A673 (cell line): ENCODE measurements around the gene PRRC2B. TPM values are rescaled to one million over a fixed set of nuclear protein-coding genes. Genes with fewer than 3 reads are reported as not detected.

ENCODE experiments used
- BruUV-seq: library from RNA; stranded (reverse); fragments of 400-500 nt; replicated peaks from 2 replicates; lab custom pipeline; 2021; lab: Mats Ljungman, UMichigan
- CTCF ChIA-PET: fragments of 300-600 bp; sonication (Branson Sonifier 250); formaldehyde crosslinking; loops from one replicate; lab custom pipeline; 2022; ENCODE audit warnings: antibody characterized with exemption; lab: Charles Lee
- POLR2A ChIA-PET: fragments of 300-600 bp; sonication (Branson Sonifier 250); formaldehyde crosslinking; loops from one replicate; lab custom pipeline; 2022; ENCODE audit warnings: antibody characterized with exemption; ENCODE audit not compliant: low non-redundant PET; lab: Charles Lee
- DNase-seq: peaks from one replicate; pipeline ENCODE4 v3.0.0-alpha.2; 2015; ENCODE audit warnings: low spot score
- H3K27ac ChIP-seq: fragments of 200-600 bp; sonication (generic); 2 replicates; pipeline ENCODE4 v1.5.1; 2016; ENCODE audit warnings: mixed run types, low read depth, mild to moderate bottlenecking, mixed read lengths, antibody characterized with exemption, low read length; ENCODE audit not compliant: poor library complexity, severe bottlenecking
- H3K27me3 ChIP-seq: fragments of 200-600 bp; sonication (generic); replicated peaks from 2 replicates; pipeline ENCODE4 v1.6.1; 2017; ENCODE audit warnings: mixed run types, low read depth, mild to moderate bottlenecking, mixed read lengths, antibody characterized with exemption, low read length; ENCODE audit not compliant: insufficient read depth, poor library complexity
- H3K36me3 ChIP-seq: fragments of 200-600 bp; sonication (generic); 2 replicates; pipeline ENCODE4 v1.6.1; 2016; ENCODE audit warnings: mixed run types, mild to moderate bottlenecking, mixed read lengths, antibody characterized with exemption, low read length; ENCODE audit not compliant: insufficient read depth, poor library complexity, severe bottlenecking
- H3K4me1 ChIP-seq: fragments of 200-600 bp; sonication (generic); 2 replicates; pipeline ENCODE4 v1.6.1; 2017; ENCODE audit warnings: mixed run types, mild to moderate bottlenecking, mixed read lengths, antibody characterized with exemption, low read length; ENCODE audit not compliant: insufficient read depth, poor library complexity, severe bottlenecking
- H3K4me3 ChIP-seq: fragments of 200-600 bp; sonication (generic); 2 replicates; pipeline ENCODE4 v1.5.1; 2016; ENCODE audit warnings: low read depth, mixed run types, mild to moderate bottlenecking, mixed read lengths, low read length; ENCODE audit not compliant: poor library complexity, severe bottlenecking
- H3K9me3 ChIP-seq: fragments of 200-600 bp; sonication (generic); 2 replicates; pipeline ENCODE4 v1.6.1; 2016; ENCODE audit warnings: mixed run types, low read depth, mild to moderate bottlenecking, mixed read lengths, antibody characterized with exemption, low read length; ENCODE audit not compliant: poor library complexity, severe bottlenecking
- EZH2 ChIP-seq: fragments of 200-600 bp; sonication (generic); IDR thresholded peaks from 2 replicates; pipeline ENCODE4 v1.6.1; 2017; ENCODE audit warnings: borderline replicate concordance, low read depth, mild to moderate bottlenecking, mixed read lengths, antibody characterized with exemption, low read length; ENCODE audit not compliant: poor library complexity, severe bottlenecking
- intact Hi-C: fragments of 100-400 bp; cut with micrococcal nuclease; formaldehyde crosslinking; loops from one replicate; pipeline ENCODE4 v1.10.0; 2022; ENCODE audit not compliant: unreplicated experiment
- total RNA-seq: library from RNA; stranded (reverse); gene quantifications from 2 replicates; pipeline ENCODE4 v1.2.3, GENCODE V29; 2021
- TF ChIP-seq, protein P1 (sequence below): fragments of 300-800, 200-600 bp; sonication (generic); conservative IDR thresholded peaks from 2 replicates; pipeline ENCODE4 v1.5.1; 2017; ENCODE audit warnings: low read depth, mild to moderate bottlenecking, antibody characterized with exemption, low read length, moderate library complexity, mixed read lengths

PRRC2B gene
- total RNA-seq, 1 experiment from 2014 or later: 317 TPM

DNA sequence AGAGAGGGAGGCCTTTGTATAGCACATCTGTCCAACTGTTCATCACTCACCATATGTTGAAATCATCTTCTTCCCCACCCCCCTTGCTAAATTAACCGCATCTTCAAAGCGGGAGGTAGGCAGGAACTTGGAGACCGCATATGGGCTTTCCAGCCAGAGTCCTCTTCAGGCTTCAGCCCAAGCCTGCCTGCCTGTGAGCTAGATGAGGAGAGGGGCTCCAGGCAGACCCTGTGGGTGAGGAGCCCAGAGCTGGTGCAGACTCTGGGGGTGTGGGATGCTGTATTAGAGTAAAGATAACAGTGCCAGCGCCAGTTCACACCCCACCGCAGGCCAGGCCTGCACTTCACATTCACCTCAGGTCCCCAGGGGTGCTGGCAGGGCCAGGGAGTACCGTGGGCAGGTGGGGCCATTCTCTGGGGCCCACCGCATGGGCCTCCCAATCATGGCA, 16.2 kb downstream of the PRRC2B start:
- no peak for DNase-seq
- Histone ChIP-seq H3K9me3 (no peaks in the 10 kb centered on the region), H3K36me3 (no peaks in the 10 kb centered on the region), H3K4me1 (peaks cover 42% of the 10 kb centered on the region), H3K27ac (no peak overlapping the region), H3K4me3 (no peak overlapping the region), H3K27me3 (no peaks in the 10 kb centered on the region)
- intact Hi-C loops: no loop called here
- BruUV-seq: no TSS peak
- ChIA-PET CTCF (no interaction called here), POLR2A (interaction anchor here (0.7 kb wide), 1 partner anchor 46 kb away, joined by 3 read pairs; no protein-coding TSS in a partner anchor)
- TF ChIP-seq, protein P1, sequence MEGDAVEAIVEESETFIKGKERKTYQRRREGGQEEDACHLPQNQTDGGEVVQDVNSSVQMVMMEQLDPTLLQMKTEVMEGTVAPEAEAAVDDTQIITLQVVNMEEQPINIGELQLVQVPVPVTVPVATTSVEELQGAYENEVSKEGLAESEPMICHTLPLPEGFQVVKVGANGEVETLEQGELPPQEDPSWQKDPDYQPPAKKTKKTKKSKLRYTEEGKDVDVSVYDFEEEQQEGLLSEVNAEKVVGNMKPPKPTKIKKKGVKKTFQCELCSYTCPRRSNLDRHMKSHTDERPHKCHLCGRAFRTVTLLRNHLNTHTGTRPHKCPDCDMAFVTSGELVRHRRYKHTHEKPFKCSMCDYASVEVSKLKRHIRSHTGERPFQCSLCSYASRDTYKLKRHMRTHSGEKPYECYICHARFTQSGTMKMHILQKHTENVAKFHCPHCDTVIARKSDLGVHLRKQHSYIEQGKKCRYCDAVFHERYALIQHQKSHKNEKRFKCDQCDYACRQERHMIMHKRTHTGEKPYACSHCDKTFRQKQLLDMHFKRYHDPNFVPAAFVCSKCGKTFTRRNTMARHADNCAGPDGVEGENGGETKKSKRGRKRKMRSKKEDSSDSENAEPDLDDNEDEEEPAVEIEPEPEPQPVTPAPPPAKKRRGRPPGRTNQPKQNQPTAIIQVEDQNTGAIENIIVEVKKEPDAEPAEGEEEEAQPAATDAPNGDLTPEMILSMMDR: no peak
- TF ChIP-seq EZH2: no peak

DNA sequence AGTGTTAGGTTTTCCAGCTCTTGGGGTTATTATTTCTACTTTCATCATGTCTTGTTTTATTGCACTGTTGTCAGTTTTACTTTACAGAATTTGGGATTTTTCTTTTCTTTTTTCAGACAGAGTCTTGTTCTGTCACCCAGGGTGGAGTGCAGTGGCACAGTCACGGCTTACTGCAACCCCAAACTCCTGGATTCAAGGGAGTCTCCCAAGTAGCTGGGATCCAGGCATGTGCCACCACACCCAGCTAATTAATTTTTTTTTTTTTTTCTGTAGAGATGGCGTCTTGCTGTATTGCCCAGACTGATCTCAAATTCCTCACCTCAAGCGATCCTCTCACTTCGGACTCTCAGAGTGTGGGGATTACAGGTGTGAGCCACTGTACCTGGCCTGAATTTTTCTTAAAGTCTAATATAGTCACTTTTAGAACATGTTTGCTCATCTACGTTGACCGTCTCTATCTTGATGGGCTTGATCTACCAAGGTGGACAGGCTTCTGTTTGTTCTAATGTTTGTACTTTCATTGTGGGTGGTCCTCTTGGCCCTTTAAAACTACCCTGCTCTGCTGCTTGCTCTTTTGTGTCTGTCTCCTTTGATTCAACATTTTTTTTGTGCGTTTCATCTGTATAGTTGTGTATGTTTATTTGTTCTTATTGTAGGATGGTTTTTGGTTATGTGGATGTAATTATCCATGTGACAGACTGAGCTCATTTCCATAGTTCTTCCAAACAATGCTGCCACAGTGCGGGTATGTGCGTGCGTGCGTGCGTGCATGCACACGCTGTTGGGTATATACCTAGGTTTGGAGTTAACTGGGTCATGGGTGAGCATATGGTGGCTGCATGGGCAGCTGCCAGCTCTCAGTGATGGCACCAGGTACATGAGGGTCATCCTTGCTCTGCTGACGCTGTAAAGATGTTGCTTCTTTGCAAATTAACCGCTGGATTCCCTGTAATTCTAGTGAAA, 18.1 kb downstream of the PRRC2B start:
- intact Hi-C loops: no loop called here
- DNase-seq: no peak
- peaks cover 27% of the 10 kb centered on the region for H3K4me1 ChIP-seq
- H3K4me3 ChIP-seq: no peak overlapping the region
- H3K9me3 ChIP-seq: no peaks in the 10 kb centered on the region
- no peaks in the 10 kb centered on the region for H3K27me3 ChIP-seq
- POLR2A ChIA-PET: interaction anchor here (0.7 kb wide), 1 partner anchor 15 kb away, joined by 6 read pairs; no protein-coding TSS in a partner anchor
- TF ChIP-seq, protein P1: no peak
- TF ChIP-seq EZH2: no peak
- CTCF ChIA-PET: interaction anchor here (0.6 to 1.2 kb wide), 2 partner anchors 62 to 76 kb away, joined by 3 read pairs; no protein-coding TSS in a partner anchor
- peaks cover 2% of the 10 kb centered on the region for H3K36me3 ChIP-seq
- BruUV-seq: no TSS peak
- no peak overlapping the region for H3K27ac ChIP-seq

DNA sequence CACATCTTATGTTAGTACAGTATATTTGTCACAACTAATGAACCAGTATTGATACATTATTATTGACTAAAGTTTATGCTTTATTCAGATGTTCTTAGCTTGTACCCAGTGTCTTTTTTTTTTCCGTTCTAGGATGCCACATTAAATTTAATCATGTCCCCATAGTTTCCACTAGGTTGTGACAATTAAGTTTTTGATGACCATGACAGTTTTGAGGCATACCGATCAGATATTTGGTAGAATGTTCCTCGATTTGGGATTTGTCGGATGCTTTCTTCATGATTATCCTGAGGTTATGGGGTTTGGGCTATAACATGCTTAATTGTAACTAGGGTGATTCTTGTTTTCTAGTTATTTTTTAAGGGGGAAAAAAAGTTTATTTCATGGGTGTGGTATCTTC, 22.6 kb downstream of the PRRC2B start:
- peaks cover 3% of the 10 kb centered on the region for H3K36me3 ChIP-seq
- no peak for DNase-seq
- no TSS peak for BruUV-seq
- no peak overlapping the region for H3K4me3 ChIP-seq
- no peak for TF ChIP-seq EZH2
- TF ChIP-seq, protein P1: no peak
- peaks cover 29% of the 10 kb centered on the region for H3K4me1 ChIP-seq
- H3K9me3 ChIP-seq: no peaks in the 10 kb centered on the region
- ChIA-PET CTCF (no interaction called here), POLR2A (no interaction called here)
- H3K27me3 ChIP-seq: no peaks in the 10 kb centered on the region
- intact Hi-C loops: no loop called here
- no peak overlapping the region for H3K27ac ChIP-seq
